Activated naive CD8-positive, alpha-beta T cell treated with anti-CD3 and anti-CD28 coated beads for 36 hours (primary cell): ENCODE data around the gene FOXL1. TPM values are rescaled to one million over a fixed set of nuclear protein-coding genes. Genes with fewer than 3 reads are reported as not detected.

Experiments used
- DNase-seq: peaks from one replicate; pipeline ENCODE4 v3.0.0; 2021
- H3K27ac Mint-ChIP-seq: one replicate; pipeline ENCODE4 v1.8.0; 2022; ENCODE audit warnings: mild to moderate bottlenecking, moderate library complexity, mixed read lengths
- H3K27me3 Mint-ChIP-seq: one replicate; pipeline ENCODE4 v1.8.0; 2022; ENCODE audit warnings: mild to moderate bottlenecking, mixed read lengths
- H3K36me3 Mint-ChIP-seq: one replicate; pipeline ENCODE4 v1.8.0; 2021; ENCODE audit warnings: mild to moderate bottlenecking, mixed read lengths
- H3K4me1 Mint-ChIP-seq: one replicate; pipeline ENCODE4 v1.8.0; 2021; ENCODE audit warnings: mixed read lengths
- H3K4me3 Mint-ChIP-seq: one replicate; pipeline ENCODE4 v1.8.0; 2022; ENCODE audit warnings: mild to moderate bottlenecking, moderate library complexity, mixed read lengths
- H3K9me3 Mint-ChIP-seq: one replicate; pipeline ENCODE4 v1.8.0; 2022; ENCODE audit warnings: mixed read lengths
- total RNA-seq, 2 experiments: library from RNA; stranded (reverse); gene quantifications; one replicate each; pipeline ENCODE4 v1.2.3, GENCODE V29; 2021

FOXL1 gene
- total RNA-seq, 2 experiments from 2014 or later, result not detected

- no peak overlapping the region for H3K27ac Mint-ChIP-seq
- H3K36me3 Mint-ChIP-seq, result no peaks in the 10 kb centered on the region
- H3K27me3 Mint-ChIP-seq, result peaks cover 84% of the 10 kb centered on the region
- no peak overlapping the region for H3K4me3 Mint-ChIP-seq
- H3K4me1 Mint-ChIP-seq, result peaks cover 2% of the 10 kb centered on the region
- no peaks in the 10 kb centered on the region for H3K9me3 Mint-ChIP-seq
- no peak for DNase-seq
Observed at GRCh38 chr16:86570558-86571529, 7.5 kb upstream of the FOXL1 start.

- Mint-ChIP-seq H3K9me3 (no peaks in the 10 kb centered on the region), H3K4me3 (no peak overlapping the region), H3K36me3 (no peaks in the 10 kb centered on the region), H3K4me1 (peaks cover 5% of the 10 kb centered on the region), H3K27ac (no peak overlapping the region), H3K27me3 (peaks cover 85% of the 10 kb centered on the region)
- no peak for DNase-seq
Observed at GRCh38 chr16:86571530-86571915, 6.8 kb upstream of the FOXL1 start.

- DNase-seq, result no peak
- Mint-ChIP-seq H3K4me1 (peaks cover 8% of the 10 kb centered on the region), H3K27me3 (peaks cover 89% of the 10 kb centered on the region), H3K4me3 (no peak overlapping the region), H3K27ac (no peak overlapping the region), H3K9me3 (no peaks in the 10 kb centered on the region), H3K36me3 (no peaks in the 10 kb centered on the region)
Observed at GRCh38 chr16:86572041-86572521, 6.3 kb upstream of the FOXL1 start.

- Mint-ChIP-seq H3K4me3 (no peak overlapping the region), H3K27ac (no peak overlapping the region), H3K4me1 (peaks cover 6% of the 10 kb centered on the region), H3K9me3 (no peaks in the 10 kb centered on the region), H3K36me3 (no peaks in the 10 kb centered on the region), H3K27me3 (peaks cover 89% of the 10 kb centered on the region)
- no peak for DNase-seq
Observed at GRCh38 chr16:86572606-86573005, 5.7 kb upstream of the FOXL1 start.

GRCh38 chr16:86573215-86573614 lies 5.1 kb upstream of the FOXL1 start:
- peaks cover 94% of the 10 kb centered on the region for H3K27me3 Mint-ChIP-seq

GRCh38 chr16:86573646-86574508 lies 4.5 kb upstream of the FOXL1 start:
- no peak overlapping the region for H3K27ac Mint-ChIP-seq
- H3K4me1 Mint-ChIP-seq, result peaks cover 6% of the 10 kb centered on the region
- no peak overlapping the region for H3K4me3 Mint-ChIP-seq
- no peak for DNase-seq
- no peaks in the 10 kb centered on the region for H3K36me3 Mint-ChIP-seq
- peaks cover 96% of the 10 kb centered on the region for H3K27me3 Mint-ChIP-seq
- no peaks in the 10 kb centered on the region for H3K9me3 Mint-ChIP-seq

More at GRCh38 chr16:86573215-86573614, 5.1 kb upstream of the FOXL1 start:
- Mint-ChIP-seq H3K9me3 (no peaks in the 10 kb centered on the region), H3K4me1 (peaks cover 6% of the 10 kb centered on the region), H3K27ac (no peak overlapping the region), H3K36me3 (no peaks in the 10 kb centered on the region), H3K4me3 (no peak overlapping the region)
- no peak for DNase-seq

- no peaks in the 10 kb centered on the region for H3K36me3 Mint-ChIP-seq
- no peak overlapping the region for H3K27ac Mint-ChIP-seq
- peaks cover 6% of the 10 kb centered on the region for H3K4me1 Mint-ChIP-seq
- H3K9me3 Mint-ChIP-seq, result no peaks in the 10 kb centered on the region
- no peak overlapping the region for H3K4me3 Mint-ChIP-seq
- DNase-seq, result no peak
- H3K27me3 Mint-ChIP-seq, result peaks cover 91% of the 10 kb centered on the region
Observed at GRCh38 chr16:86574646-86575045, 3.7 kb upstream of the FOXL1 start.

- Mint-ChIP-seq H3K4me1 (peaks cover 6% of the 10 kb centered on the region), H3K27ac (no peak overlapping the region), H3K36me3 (no peaks in the 10 kb centered on the region), H3K4me3 (no peak overlapping the region), H3K27me3 (peaks cover 91% of the 10 kb centered on the region), H3K9me3 (no peaks in the 10 kb centered on the region)
- DNase-seq, result no peak
Observed at GRCh38 chr16:86575095-86575685, 3.2 kb upstream of the FOXL1 start.

- no peaks in the 10 kb centered on the region for H3K9me3 Mint-ChIP-seq
- H3K27ac Mint-ChIP-seq, result no peak overlapping the region
- peaks cover 6% of the 10 kb centered on the region for H3K4me1 Mint-ChIP-seq
- no peak for DNase-seq
- no peaks in the 10 kb centered on the region for H3K36me3 Mint-ChIP-seq
- H3K4me3 Mint-ChIP-seq, result peak overlapping the region; percentile 63
- peaks cover 92% of the 10 kb centered on the region for H3K27me3 Mint-ChIP-seq
Observed at GRCh38 chr16:86575754-86576557, 2.4 kb upstream of the FOXL1 start.

GRCh38 chr16:86576591-86577313 lies 1.6 kb upstream of the FOXL1 start:
- no peaks in the 10 kb centered on the region for H3K36me3 Mint-ChIP-seq
- H3K27me3 Mint-ChIP-seq, result peaks cover 88% of the 10 kb centered on the region
- DNase-seq, result no peak
- peak overlapping the region; percentile 63 for H3K4me3 Mint-ChIP-seq
- no peak overlapping the region for H3K27ac Mint-ChIP-seq
- H3K9me3 Mint-ChIP-seq, result no peaks in the 10 kb centered on the region
- peaks cover 6% of the 10 kb centered on the region for H3K4me1 Mint-ChIP-seq

GRCh38 chr16:86577314-86577971 lies 906 bp upstream of the FOXL1 start:
- Mint-ChIP-seq H3K4me1 (peaks cover 6% of the 10 kb centered on the region), H3K4me3 (no peak overlapping the region), H3K27me3 (peaks cover 83% of the 10 kb centered on the region), H3K36me3 (no peaks in the 10 kb centered on the region), H3K9me3 (no peaks in the 10 kb centered on the region), H3K27ac (no peak overlapping the region)
- DNase-seq, result no peak

GRCh38 chr16:86578611-86579267 lies 390 bp downstream of the FOXL1 start:
- Mint-ChIP-seq H3K36me3 (no peaks in the 10 kb centered on the region), H3K9me3 (no peaks in the 10 kb centered on the region), H3K4me3 (no peak overlapping the region), H3K27me3 (peaks cover 73% of the 10 kb centered on the region), H3K4me1 (peaks cover 6% of the 10 kb centered on the region), H3K27ac (no peak overlapping the region)
- no peak for DNase-seq
